Measurements from ENCODE around the gene H2BK1. TPM values are rescaled to one million over a fixed set of nuclear protein-coding genes. Genes with fewer than 3 reads are reported as not detected.

H2BK1 gene
- total RNA-seq, 1 donor = not detected

DNA sequence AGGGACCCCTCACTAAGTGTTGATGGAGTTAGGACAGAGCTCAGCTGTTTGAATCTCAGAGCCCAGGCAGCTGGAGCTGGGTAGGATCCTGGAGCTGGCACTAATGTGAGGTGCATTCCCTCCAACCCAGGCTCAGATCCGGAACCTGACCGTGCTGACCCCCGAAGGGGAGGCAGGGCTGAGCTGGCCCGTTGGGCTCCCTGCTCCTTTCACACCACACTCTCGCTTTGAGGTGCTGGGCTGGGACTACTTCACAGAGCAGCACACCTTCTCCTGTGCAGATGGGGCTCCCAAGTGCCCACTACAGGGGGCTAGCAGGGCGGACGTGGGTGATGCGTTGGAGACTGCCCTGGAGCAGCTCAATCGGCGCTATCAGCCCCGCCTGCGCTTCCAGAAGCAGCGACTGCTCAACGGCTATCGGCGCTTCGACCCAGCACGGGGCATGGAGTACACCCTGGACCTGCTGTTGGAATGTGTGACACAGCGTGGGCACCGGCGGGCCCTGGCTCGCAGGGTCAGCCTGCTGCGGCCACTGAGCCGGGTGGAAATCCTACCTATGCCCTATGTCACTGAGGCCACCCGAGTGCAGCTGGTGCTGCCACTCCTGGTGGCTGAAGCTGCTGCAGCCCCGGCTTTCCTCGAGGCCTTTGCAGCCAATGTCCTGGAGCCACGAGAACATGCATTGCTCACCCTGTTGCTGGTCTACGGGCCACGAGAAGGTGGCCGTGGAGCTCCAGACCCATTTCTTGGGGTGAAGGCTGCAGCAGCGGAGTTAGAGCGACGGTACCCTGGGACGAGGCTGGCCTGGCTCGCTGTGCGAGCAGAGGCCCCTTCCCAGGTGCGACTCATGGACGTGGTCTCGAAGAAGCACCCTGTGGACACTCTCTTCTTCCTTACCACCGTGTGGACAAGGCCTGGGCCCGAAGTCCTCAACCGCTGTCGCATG lies 27.2 kb upstream of the H2BK1 start:
- DNase-seq (ENCODE audit: low read depth) = no peak
- no peak overlapping the region for H3K4me3 ChIP-seq (ENCODE audit: low read depth, low read length)

GRCh38 chr7:151236406-151236805 lies 26.1 kb upstream of the H2BK1 start:
- TF ChIP-seq, protein P1, sequence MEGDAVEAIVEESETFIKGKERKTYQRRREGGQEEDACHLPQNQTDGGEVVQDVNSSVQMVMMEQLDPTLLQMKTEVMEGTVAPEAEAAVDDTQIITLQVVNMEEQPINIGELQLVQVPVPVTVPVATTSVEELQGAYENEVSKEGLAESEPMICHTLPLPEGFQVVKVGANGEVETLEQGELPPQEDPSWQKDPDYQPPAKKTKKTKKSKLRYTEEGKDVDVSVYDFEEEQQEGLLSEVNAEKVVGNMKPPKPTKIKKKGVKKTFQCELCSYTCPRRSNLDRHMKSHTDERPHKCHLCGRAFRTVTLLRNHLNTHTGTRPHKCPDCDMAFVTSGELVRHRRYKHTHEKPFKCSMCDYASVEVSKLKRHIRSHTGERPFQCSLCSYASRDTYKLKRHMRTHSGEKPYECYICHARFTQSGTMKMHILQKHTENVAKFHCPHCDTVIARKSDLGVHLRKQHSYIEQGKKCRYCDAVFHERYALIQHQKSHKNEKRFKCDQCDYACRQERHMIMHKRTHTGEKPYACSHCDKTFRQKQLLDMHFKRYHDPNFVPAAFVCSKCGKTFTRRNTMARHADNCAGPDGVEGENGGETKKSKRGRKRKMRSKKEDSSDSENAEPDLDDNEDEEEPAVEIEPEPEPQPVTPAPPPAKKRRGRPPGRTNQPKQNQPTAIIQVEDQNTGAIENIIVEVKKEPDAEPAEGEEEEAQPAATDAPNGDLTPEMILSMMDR (IDR thresholded peaks at IDR 0.05; ENCODE audit: insufficient read depth, low read length) = no peak
- no peak overlapping the region for H3K4me3 ChIP-seq (ENCODE audit: low read depth, low read length)
- no peak for DNase-seq (ENCODE audit: low read depth)

More for the DNA sequence above, 27.2 kb upstream of the H2BK1 start:
- TF ChIP-seq, protein P1 (IDR thresholded peaks at IDR 0.05; ENCODE audit: insufficient read depth, low read length) = no peak

GRCh38 chr7:151235091-151235787 lies 25.0 kb upstream of the H2BK1 start:
- TF ChIP-seq, protein P1 (IDR thresholded peaks at IDR 0.05; ENCODE audit: insufficient read depth, low read length) = no peak
- no peak for DNase-seq (ENCODE audit: low read depth)
- H3K4me3 ChIP-seq (ENCODE audit: low read depth, low read length) = no peak overlapping the region

DNA sequence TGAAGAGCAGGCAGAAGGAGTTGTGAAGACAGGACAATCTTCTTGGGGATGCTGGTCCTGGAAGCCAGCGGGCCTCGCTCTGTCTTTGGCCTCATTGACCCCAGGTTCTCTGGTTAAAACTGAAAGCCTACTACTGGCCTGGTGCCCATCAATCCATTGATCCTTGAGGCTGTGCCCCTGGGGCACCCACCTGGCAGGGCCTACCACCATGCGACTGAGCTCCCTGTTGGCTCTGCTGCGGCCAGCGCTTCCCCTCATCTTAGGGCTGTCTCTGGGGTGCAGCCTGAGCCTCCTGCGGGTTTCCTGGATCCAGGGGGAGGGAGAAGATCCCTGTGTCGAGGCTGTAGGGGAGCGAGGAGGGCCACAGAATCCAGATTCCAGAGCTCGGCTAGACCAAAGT lies 23.5 kb upstream of the H2BK1 start:
- TF ChIP-seq, protein P1 (IDR thresholded peaks at IDR 0.05; ENCODE audit: insufficient read depth, low read length) = no peak
- DNase-seq (ENCODE audit: low read depth) = no peak
- H3K4me3 ChIP-seq (ENCODE audit: low read depth, low read length) = peak overlapping the region; percentile 90

DNA sequence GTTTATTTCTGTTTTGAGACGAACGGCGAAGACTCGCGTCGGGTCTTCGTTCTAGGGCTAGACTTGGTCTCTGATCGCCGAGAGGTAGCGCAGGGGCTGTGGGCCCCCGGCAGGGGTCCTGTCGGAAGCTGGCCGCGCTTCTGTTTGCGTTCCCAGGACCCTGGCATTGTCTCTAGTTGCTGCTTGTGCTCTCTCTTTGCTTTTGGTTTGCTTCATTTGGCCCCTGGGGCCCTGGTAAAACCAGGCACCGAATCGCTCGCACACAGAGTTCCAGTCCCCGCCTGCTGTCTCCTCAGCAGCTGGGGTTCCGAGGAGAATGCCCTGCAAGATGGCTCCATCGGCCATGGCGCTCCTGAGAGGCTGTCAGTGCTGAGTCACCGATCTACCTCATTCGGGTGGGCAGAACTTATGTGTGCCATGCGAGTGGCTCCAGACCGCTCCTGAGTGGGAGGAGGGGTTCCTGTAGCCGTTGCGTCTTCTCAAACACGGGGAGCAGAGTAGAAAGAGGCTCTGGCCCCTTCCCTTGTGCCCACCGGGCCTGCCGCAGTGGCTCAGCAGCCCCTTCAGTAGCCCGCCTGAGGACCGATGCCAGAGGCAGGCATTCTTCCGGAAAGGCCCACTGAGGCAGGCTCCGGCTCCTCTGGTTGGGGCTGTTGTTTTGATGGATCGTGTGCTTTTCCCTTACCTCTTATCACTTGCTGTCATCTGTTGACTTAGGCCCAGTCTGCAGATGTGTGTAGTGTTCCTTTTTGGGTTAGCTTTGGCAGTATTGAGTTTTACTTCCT lies 22.8 kb upstream of the H2BK1 start:
- peak overlapping the region; percentile 90 for H3K4me3 ChIP-seq (ENCODE audit: low read depth, low read length)
- peak; percentile 77 for DNase-seq (ENCODE audit: low read depth)
- TF ChIP-seq, protein P1 (IDR thresholded peaks at IDR 0.05; ENCODE audit: insufficient read depth, low read length) = no peak
